HCT116 (cell line): ENCODE results near the gene RBM25. TPM values are rescaled to one million over a fixed set of nuclear protein-coding genes. Genes with fewer than 3 reads are reported as not detected.

ENCODE experiments used
- ATAC-seq: fragments of 200-7000 bp; cut with Tn5 transposase; 2 replicates; pipeline ENCODE4 v1.9.1; 2020; ENCODE audit warnings: mild to moderate bottlenecking, moderate library complexity
- BruUV-seq: library from RNA; stranded (reverse); fragments of 400-500 nt; replicated peaks from 2 replicates; lab custom pipeline; 2021; lab: Mats Ljungman, UMichigan
- CTCF ChIA-PET: fragments of 300-600 bp; sonication (Branson Sonifier 250); formaldehyde crosslinking; loops from one replicate; lab custom pipeline; 2021; ENCODE audit warnings: antibody characterized with exemption; lab: Charles Lee
- POLR2A ChIA-PET: fragments of 300-600, 350-600 bp; sonication (Branson Sonifier 250); formaldehyde crosslinking; loops from one replicate; lab custom pipeline; 2021; ENCODE audit warnings: antibody characterized with exemption; lab: Charles Lee
- RAD21 ChIA-PET, 2 experiments: fragments of 300-600 bp; sonication (Branson Sonifier 250); formaldehyde crosslinking; loops; one replicate each; lab custom pipeline; 2023; ENCODE audit warnings: low total read pairs in 2 of 2; ENCODE audit not compliant: uncharacterized antibody in 2 of 2, unreplicated experiment in 2 of 2, low non-redundant PET in 1 of 2; lab: Charles Lee
- DNase-seq: peaks from one replicate; pipeline ENCODE4 v3.0.0-alpha.2; 2010; ENCODE audit warnings: low read depth, low spot score
- H2AFZ ChIP-seq: fragments of 200-600 bp; shearing (Covaris generic), sonication (generic); 2 replicates; pipeline ENCODE4 v1.6.1; 2017; ENCODE audit warnings: low read depth, mixed run types, mixed read lengths, antibody characterized with exemption, low read length; ENCODE audit not compliant: poor library complexity, severe bottlenecking
- H3K27ac ChIP-seq: 2 replicates; pipeline ENCODE4 v1.5.1; 2012; ENCODE audit warnings: low read depth, low read length
- H3K27me3 ChIP-seq: fragments of 200-600 bp; sonication (generic); 2 replicates; pipeline ENCODE4 v1.6.1; 2016; ENCODE audit warnings: mixed run types, low read length, mixed read lengths; ENCODE audit not compliant: insufficient read depth
- H3K36me3 ChIP-seq, 2 experiments: fragments of 200-500 bp in 1 of 2; fragments of 200-600 bp in 1 of 2; sonication (Bioruptor generic) in 1 of 2; sonication (generic) in 1 of 2; 2 replicates each; pipeline versions ENCODE4 v1.5.1 to v1.6.1; 2014 to 2016; ENCODE audit warnings: low read length in 2 of 2, inconsistent platforms in 1 of 2, mixed read lengths in 1 of 2, mixed run types in 1 of 2; ENCODE audit not compliant: insufficient read depth in 2 of 2, control insufficient read depth in 1 of 2
- H3K4me1 ChIP-seq, 2 experiments: fragments of 200-600 bp in 1 of 2; sonication (generic) in 1 of 2; 2 replicates each; pipeline versions ENCODE4 v1.5.1 to v1.6.1; 2012 to 2017; ENCODE audit warnings: low read length in 2 of 2, inconsistent platforms in 1 of 2, mild to moderate bottlenecking in 1 of 2, mixed read lengths in 1 of 2, mixed run types in 1 of 2, moderate library complexity in 1 of 2; ENCODE audit not compliant: insufficient read depth in 2 of 2, control insufficient read depth in 1 of 2
- H3K4me2 ChIP-seq: fragments of 200-600 bp; sonication (generic); 2 replicates; pipeline ENCODE4 v1.6.1; 2017; ENCODE audit warnings: mixed run types, low read length, mixed read lengths
- H3K4me3 ChIP-seq, 2 experiments: fragments of 200-600 bp in 1 of 2; sonication (generic) in 1 of 2; replicated peaks in 1 of 2; 2 replicates each; pipeline ENCODE4 v1.5.1; 2011 to 2016; ENCODE audit warnings: low read length in 2 of 2, control low read depth in 1 of 2, low read depth in 1 of 2, mild to moderate bottlenecking in 1 of 2, mixed read lengths in 1 of 2, mixed run types in 1 of 2
- H3K79me2 ChIP-seq: fragments of 200-600 bp; sonication (generic); 2 replicates; pipeline ENCODE4 v1.6.1; 2017; ENCODE audit warnings: mild to moderate bottlenecking, mixed run types, low read length, moderate library complexity, mixed read lengths; ENCODE audit not compliant: insufficient read depth
- H3K9ac ChIP-seq: fragments of 200-600 bp; sonication (generic); 2 replicates; pipeline ENCODE4 v1.6.1; 2016; ENCODE audit warnings: low read length, mixed read lengths
- H3K9me2 ChIP-seq: fragments of 200-600 bp; sonication (generic), shearing (Covaris generic); 2 replicates; pipeline ENCODE4 v1.6.1; 2017; ENCODE audit warnings: mixed run types, mild to moderate bottlenecking, moderate library complexity; ENCODE audit not compliant: insufficient read depth
- H3K9me3 ChIP-seq, 2 experiments: fragments of 200-500 bp in 1 of 2; fragments of 200-600 bp in 1 of 2; sonication (Bioruptor generic) in 1 of 2; sonication (generic) in 1 of 2; 2 replicates each; pipeline ENCODE4 v1.6.1; 2014 to 2017; ENCODE audit warnings: low read length in 2 of 2, mixed read lengths in 2 of 2, inconsistent platforms in 1 of 2, low read depth in 1 of 2, mild to moderate bottlenecking in 1 of 2, mixed run types in 1 of 2, moderate library complexity in 1 of 2; ENCODE audit not compliant: control insufficient read depth in 1 of 2, insufficient read depth in 1 of 2
- H4K20me1 ChIP-seq: fragments of 200-600 bp; sonication (generic), shearing (Covaris generic); 2 replicates; pipeline ENCODE4 v1.6.1; 2017; ENCODE audit warnings: mixed run types, mild to moderate bottlenecking, moderate library complexity; ENCODE audit not compliant: insufficient read depth
- ATF3 ChIP-seq: IDR thresholded peaks from 2 replicates; pipeline ENCODE4 v1.6.1; 2012
- CBX3 ChIP-seq: IDR thresholded peaks from 2 replicates; pipeline ENCODE4 v1.6.1; 2012; ENCODE audit warnings: low read depth
- CEBPB ChIP-seq: IDR thresholded peaks from 2 replicates; pipeline ENCODE4 v1.6.1; 2012; ENCODE audit warnings: low read depth
- CTCF ChIP-seq, 3 experiments: fragments of 200-600 bp in 1 of 3; sonication (generic) in 1 of 3; IDR thresholded peaks in 2 of 3; conservative IDR thresholded peaks in 1 of 3; 2 replicates each; pipeline ENCODE4 v1.5.1; 2012 to 2017; ENCODE audit warnings: low read depth in 2 of 3, low read length in 2 of 3, antibody characterized with exemption in 1 of 3, borderline replicate concordance in 1 of 3, control low read depth in 1 of 3, mild to moderate bottlenecking in 1 of 3, mixed read lengths in 1 of 3, mixed run types in 1 of 3, moderate library complexity in 1 of 3; ENCODE audit not compliant: insufficient read depth in 1 of 3
- EGR1 ChIP-seq: IDR thresholded peaks from 2 replicates; pipeline ENCODE4 v1.6.1; 2012; ENCODE audit warnings: low read depth
- ELF1 ChIP-seq: IDR thresholded peaks from 2 replicates; pipeline ENCODE4 v1.6.1; 2012; ENCODE audit warnings: low read depth, borderline replicate concordance
- EZH2 ChIP-seq: fragments of 200-600 bp; sonication (generic); IDR thresholded peaks from 2 replicates; pipeline ENCODE4 v1.6.1; 2017; ENCODE audit warnings: antibody characterized with exemption, mixed run types
- EZH2phosphoT487 ChIP-seq: fragments of 200-600 bp; IDR thresholded peaks from 2 replicates; pipeline ENCODE4 v1.6.1; 2018; ENCODE audit warnings: antibody characterized with exemption, borderline replicate concordance
- FOSL1 ChIP-seq: IDR thresholded peaks from 2 replicates; pipeline ENCODE4 v1.6.1; 2012; ENCODE audit warnings: low read depth
- JUND ChIP-seq: IDR thresholded peaks from 2 replicates; pipeline ENCODE4 v1.6.1; 2012
- POLR2AphosphoS5 ChIP-seq: IDR thresholded peaks from 2 replicates; pipeline ENCODE4 v1.6.1; 2011; ENCODE audit warnings: mild to moderate bottlenecking, low read depth, low read length, moderate library complexity
- RAD21 ChIP-seq: IDR thresholded peaks from 2 replicates; pipeline ENCODE4 v1.6.1; 2012; ENCODE audit warnings: low read depth, mild to moderate bottlenecking
- SIN3A ChIP-seq: IDR thresholded peaks from 2 replicates; pipeline ENCODE4 v1.6.1; 2012; ENCODE audit warnings: low read depth
- SP1 ChIP-seq: IDR thresholded peaks from 2 replicates; pipeline ENCODE4 v1.6.1; 2012; ENCODE audit warnings: low read depth
- SRF ChIP-seq: IDR thresholded peaks from 2 replicates; pipeline ENCODE4 v1.6.1; 2012; ENCODE audit warnings: low read depth
- TCF7L2 ChIP-seq: IDR thresholded peaks from 2 replicates; pipeline ENCODE4 v1.7.0; 2011; ENCODE audit warnings: borderline replicate concordance, inconsistent platforms; ENCODE audit not compliant: insufficient read depth, insufficient read length; ENCODE audit errors: extremely low read depth
- YY1 ChIP-seq: IDR thresholded peaks from 2 replicates; pipeline ENCODE4 v1.6.1; 2011; ENCODE audit warnings: low read length, low read depth, moderate library complexity, mild to moderate bottlenecking; ENCODE audit not compliant: insufficient replicate concordance; ENCODE audit errors: extremely low read depth
- ZBTB33 ChIP-seq: IDR thresholded peaks from 2 replicates; pipeline ENCODE4 v1.6.1; 2011; ENCODE audit warnings: mild to moderate bottlenecking, low read length, moderate library complexity; ENCODE audit not compliant: insufficient replicate concordance; ENCODE audit errors: extremely low read depth
- ZFX ChIP-seq: fragments of 450-650 bp; IDR thresholded peaks from 2 replicates; pipeline ENCODE4 v1.6.1; 2017
- ZNF274 ChIP-seq: fragments of 200-500 bp; sonication (Bioruptor generic); IDR thresholded peaks from 2 replicates; pipeline ENCODE4 v1.6.1; 2014; ENCODE audit warnings: mild to moderate bottlenecking, low read depth, low read length, inconsistent platforms
- intact Hi-C: fragments of 100-400 bp; cut with micrococcal nuclease; formaldehyde crosslinking; loops from 2 replicates; pipeline ENCODE4 v1.10.0; 2022
- total RNA-seq: library from RNA; stranded (reverse); gene quantifications from one replicate; pipeline ENCODE4 v1.2.1, GENCODE V29; 2021; ENCODE audit not compliant: unreplicated experiment

RBM25 gene
- total RNA-seq, 1 experiment from 2014 or later, result 80.1 TPM

GRCh38 chr14:73133795-73134194 is 75.5 kb downstream of the RBM25 start:
- no peaks in the 10 kb centered on the region for H3K9me2 ChIP-seq
- ChIA-PET CTCF (no interaction called here), POLR2A (no interaction called here), RAD21 (no interaction called here)
- no peak overlapping the region for H2AFZ ChIP-seq
- H3K4me3 ChIP-seq, result no peak overlapping the region
- peaks cover 15% of the 10 kb centered on the region; the same call in 1 of the 2 replicates for H3K79me2 ChIP-seq
- DNase-seq, result no peak
- no peaks in the 10 kb centered on the region for H3K27me3 ChIP-seq
- no peak for ATAC-seq
- no peak overlapping the region for H3K4me2 ChIP-seq
- no peaks in the 10 kb centered on the region for H4K20me1 ChIP-seq
- TF ChIP-seq CEBPB, result no peak
- TF ChIP-seq EGR1, result no peak
- no peak for TF ChIP-seq ELF1
- TF ChIP-seq ZBTB33, result no peak
- TF ChIP-seq SRF, result no peak
- TF ChIP-seq CTCF (IDR thresholded peaks at IDR 0.05 in 2 of 3, conservative IDR thresholded peaks at IDR 0.05 in 1 of 3; ENCODE audit: borderline replicate concordance in 1 of 3, insufficient read depth in 1 of 3, low read depth in 2 of 3, low read length in 2 of 3), result no peak
- no peak for TF ChIP-seq YY1
- no peak for TF ChIP-seq RAD21
- TF ChIP-seq ZFX, result no peak
- no peak for TF ChIP-seq ZNF274
- TF ChIP-seq TCF7L2, result no peak
- TF ChIP-seq ATF3, result no peak
- no peak for TF ChIP-seq EZH2
- no peak for TF ChIP-seq EZH2phosphoT487
- no peak for TF ChIP-seq POLR2AphosphoS5
- no peak for TF ChIP-seq FOSL1
- TF ChIP-seq SP1, result no peak
- TF ChIP-seq SIN3A, result no peak
- TF ChIP-seq JUND, result no peak
- no peak for TF ChIP-seq CBX3
- no TSS peak for BruUV-seq
- H3K4me1 ChIP-seq, result peaks cover 3 to 16% of the 10 kb centered on the region in 2 experiments; a peak in 3 of 4 replicates
- H3K27ac ChIP-seq, result no peak overlapping the region
- no peaks in the 10 kb centered on the region for H3K9me3 ChIP-seq
- no peak overlapping the region for H3K9ac ChIP-seq
- no peaks in the 10 kb centered on the region for H3K36me3 ChIP-seq
- intact Hi-C loops, result no loop called here
